Cardiac fibroblast (primary cell): ENCODE data around the gene PSMB7.
"Not testable (repeated sequence)": the region's sequence is repeated elsewhere in the genome, so short reads cannot be mapped to it uniquely, and the experiment has no call there.

Experiments
- DNase-seq, 2 donors: peaks; one replicate each; pipeline versions ENCODE4 v3.0.0 to v3.0.0-alpha.2; 2010; ENCODE audit warnings: low read depth in 2 of 2
- H3K4me3 ChIP-seq, 2 donors: replicated peaks in 1 of 2; 1 replicate in 1 of 2; 2 replicates in 1 of 2; pipeline ENCODE4 v1.5.1; 2011; ENCODE audit warnings: low read depth in 2 of 2, low read length in 2 of 2, mild to moderate bottlenecking in 2 of 2, moderate library complexity in 1 of 2
- TF ChIP-seq, protein P1 (sequence below): IDR thresholded peaks from one replicate; pipeline ENCODE4 v1.5.1; 2011; ENCODE audit warnings: low read depth, mild to moderate bottlenecking, low read length, inconsistent platforms

PSMB7 gene

GRCh38 chr9:124438091-124438490 lies 22.8 kb upstream of the PSMB7 start:
- H3K4me3 ChIP-seq: no peak overlapping the region
- DNase-seq: no peak
- TF ChIP-seq, protein P1, sequence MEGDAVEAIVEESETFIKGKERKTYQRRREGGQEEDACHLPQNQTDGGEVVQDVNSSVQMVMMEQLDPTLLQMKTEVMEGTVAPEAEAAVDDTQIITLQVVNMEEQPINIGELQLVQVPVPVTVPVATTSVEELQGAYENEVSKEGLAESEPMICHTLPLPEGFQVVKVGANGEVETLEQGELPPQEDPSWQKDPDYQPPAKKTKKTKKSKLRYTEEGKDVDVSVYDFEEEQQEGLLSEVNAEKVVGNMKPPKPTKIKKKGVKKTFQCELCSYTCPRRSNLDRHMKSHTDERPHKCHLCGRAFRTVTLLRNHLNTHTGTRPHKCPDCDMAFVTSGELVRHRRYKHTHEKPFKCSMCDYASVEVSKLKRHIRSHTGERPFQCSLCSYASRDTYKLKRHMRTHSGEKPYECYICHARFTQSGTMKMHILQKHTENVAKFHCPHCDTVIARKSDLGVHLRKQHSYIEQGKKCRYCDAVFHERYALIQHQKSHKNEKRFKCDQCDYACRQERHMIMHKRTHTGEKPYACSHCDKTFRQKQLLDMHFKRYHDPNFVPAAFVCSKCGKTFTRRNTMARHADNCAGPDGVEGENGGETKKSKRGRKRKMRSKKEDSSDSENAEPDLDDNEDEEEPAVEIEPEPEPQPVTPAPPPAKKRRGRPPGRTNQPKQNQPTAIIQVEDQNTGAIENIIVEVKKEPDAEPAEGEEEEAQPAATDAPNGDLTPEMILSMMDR: no peak

GRCh38 chr9:124437086-124437485 lies 21.8 kb upstream of the PSMB7 start:
- TF ChIP-seq, protein P1: no peak
- H3K4me3 ChIP-seq: no peak overlapping the region

GRCh38 chr9:124436320-124436719 lies 21.1 kb upstream of the PSMB7 start:
- TF ChIP-seq, protein P1: no peak
- no peak for DNase-seq
- H3K4me3 ChIP-seq: no peak overlapping the region

More at GRCh38 chr9:124437086-124437485, 21.8 kb upstream of the PSMB7 start:
- no peak for DNase-seq

DNA sequence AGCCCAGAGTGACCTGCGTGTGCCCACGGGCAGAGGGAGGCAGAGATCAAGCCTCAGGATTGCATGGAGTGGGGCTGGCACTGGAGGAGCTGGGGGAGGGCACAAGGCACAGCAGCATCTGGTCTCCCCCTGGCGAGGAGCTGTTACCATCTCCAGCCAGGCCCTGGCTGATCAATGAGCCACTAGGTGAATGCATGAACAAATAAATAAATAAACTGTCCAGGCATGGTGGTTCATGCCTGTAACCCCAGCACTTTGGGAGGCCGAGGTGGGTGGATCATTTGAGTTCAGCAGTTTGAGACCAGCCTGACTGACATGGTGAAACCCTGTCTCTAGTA lies 14.3 kb upstream of the PSMB7 start:
- TF ChIP-seq, protein P1: no peak
- no peak for DNase-seq
- H3K4me3 ChIP-seq: no peak overlapping the region

- DNase-seq: no peak
- TF ChIP-seq, protein P1: no peak
- no peak overlapping the region for H3K4me3 ChIP-seq
Observed at GRCh38 chr9:124428751-124429529, 13.7 kb upstream of the PSMB7 start.

- no peak for DNase-seq
- TF ChIP-seq, protein P1: no peak
- H3K4me3 ChIP-seq: no peak overlapping the region
Observed at GRCh38 chr9:124427281-124427680, 12.0 kb upstream of the PSMB7 start.

DNA sequence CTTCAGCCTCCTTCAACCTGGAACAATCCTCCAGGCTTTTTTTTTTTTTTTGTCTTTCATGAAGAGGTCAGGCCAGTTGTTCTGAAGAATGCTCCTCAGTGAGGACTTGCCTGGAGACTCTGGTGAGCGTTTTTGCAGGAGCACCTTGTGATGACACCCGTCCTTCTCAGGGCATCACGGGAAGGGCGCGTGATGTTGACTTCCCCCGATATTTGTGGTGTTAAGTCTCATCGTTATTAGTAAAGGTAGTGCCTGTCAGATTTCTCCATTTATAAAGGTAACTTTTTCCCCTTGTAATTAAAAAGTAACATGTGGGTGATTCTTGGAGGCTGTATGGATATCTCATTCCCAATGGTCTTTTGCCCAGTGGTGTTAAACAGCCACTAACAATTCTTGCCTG lies 11.1 kb upstream of the PSMB7 start:
- DNase-seq: no peak
- TF ChIP-seq, protein P1: no peak
- H3K4me3 ChIP-seq: no peak overlapping the region

- H3K4me3 ChIP-seq: not testable (repeated sequence)
Observed at GRCh38 chr9:124425733-124426132, 10.5 kb upstream of the PSMB7 start.

More at GRCh38 chr9:124425733-124426132, 10.5 kb upstream of the PSMB7 start:
- not testable (repeated sequence) for DNase-seq
